GM21825 (cell line): ENCODE measurements around the gene RASSF4.

Experiments used
- ATAC-seq: cut with Tn5 transposase; IDR thresholded peaks from one replicate; pipeline ENCODE4 v1.9.1; 2021; ENCODE audit warnings: mild to moderate bottlenecking, moderate library complexity; ENCODE audit not compliant: unreplicated experiment

RASSF4 gene

GRCh38 chr10:44974082-44974627, 14.6 kb downstream of the RASSF4 start:
- ATAC-seq = no peak

- ATAC-seq = peak; percentile 68
These were observed 15.2 kb downstream of the RASSF4 start for GRCh38 chr10:44974628-44975430.

- no peak for ATAC-seq
These were observed 16.1 kb downstream of the RASSF4 start for GRCh38 chr10:44975431-44976331.

GRCh38 chr10:44976352-44977198, 17.0 kb downstream of the RASSF4 start:
- ATAC-seq = no peak

GRCh38 chr10:44977287-44978212, 17.9 kb downstream of the RASSF4 start:
- ATAC-seq = no peak

GRCh38 chr10:44978213-44978569, 18.6 kb downstream of the RASSF4 start:
- no peak for ATAC-seq

DNA sequence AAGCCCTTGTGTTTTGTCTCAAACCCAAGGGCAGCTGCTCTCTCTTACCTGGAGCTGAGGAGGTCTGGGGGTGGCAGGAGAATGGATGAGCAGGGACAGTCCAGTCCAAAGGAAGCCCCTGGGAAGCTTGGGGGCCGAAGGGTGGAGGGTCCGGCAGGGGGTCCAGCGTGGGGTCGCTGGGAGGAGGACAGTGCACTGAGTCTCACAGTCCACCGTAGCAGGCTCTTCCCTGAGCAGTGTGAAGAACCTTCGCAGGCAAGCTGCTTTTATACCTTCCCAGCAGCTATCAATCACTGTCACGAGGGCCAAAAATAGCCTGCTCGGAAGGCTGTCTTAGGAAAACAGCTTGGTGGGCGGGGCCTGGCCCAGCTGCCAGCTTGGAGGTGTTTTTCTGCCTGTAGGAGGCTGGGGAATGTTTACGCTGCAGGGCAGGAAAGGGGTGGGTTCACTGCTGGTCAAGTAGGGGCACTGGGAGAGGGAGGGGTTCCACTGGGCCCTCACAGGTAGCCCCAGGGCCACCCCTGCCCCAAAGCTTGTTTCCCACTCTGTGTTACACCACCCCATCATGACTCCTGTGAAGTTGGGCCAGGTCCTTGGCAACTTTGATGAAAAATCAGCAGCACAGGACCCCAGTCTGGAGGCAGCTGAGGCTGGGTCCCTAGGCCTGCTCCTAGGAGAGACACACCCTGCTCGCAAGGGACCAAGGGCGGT, 19.1 kb downstream of the RASSF4 start, which contains the start of gene DEPP1:
DEPP1 (minus strand) TSS at position 240 of the 711 bp plus-strand sequence. CDS start 779 bp downstream, outside the sequence.
- peak; percentile 31 for ATAC-seq

DNA sequence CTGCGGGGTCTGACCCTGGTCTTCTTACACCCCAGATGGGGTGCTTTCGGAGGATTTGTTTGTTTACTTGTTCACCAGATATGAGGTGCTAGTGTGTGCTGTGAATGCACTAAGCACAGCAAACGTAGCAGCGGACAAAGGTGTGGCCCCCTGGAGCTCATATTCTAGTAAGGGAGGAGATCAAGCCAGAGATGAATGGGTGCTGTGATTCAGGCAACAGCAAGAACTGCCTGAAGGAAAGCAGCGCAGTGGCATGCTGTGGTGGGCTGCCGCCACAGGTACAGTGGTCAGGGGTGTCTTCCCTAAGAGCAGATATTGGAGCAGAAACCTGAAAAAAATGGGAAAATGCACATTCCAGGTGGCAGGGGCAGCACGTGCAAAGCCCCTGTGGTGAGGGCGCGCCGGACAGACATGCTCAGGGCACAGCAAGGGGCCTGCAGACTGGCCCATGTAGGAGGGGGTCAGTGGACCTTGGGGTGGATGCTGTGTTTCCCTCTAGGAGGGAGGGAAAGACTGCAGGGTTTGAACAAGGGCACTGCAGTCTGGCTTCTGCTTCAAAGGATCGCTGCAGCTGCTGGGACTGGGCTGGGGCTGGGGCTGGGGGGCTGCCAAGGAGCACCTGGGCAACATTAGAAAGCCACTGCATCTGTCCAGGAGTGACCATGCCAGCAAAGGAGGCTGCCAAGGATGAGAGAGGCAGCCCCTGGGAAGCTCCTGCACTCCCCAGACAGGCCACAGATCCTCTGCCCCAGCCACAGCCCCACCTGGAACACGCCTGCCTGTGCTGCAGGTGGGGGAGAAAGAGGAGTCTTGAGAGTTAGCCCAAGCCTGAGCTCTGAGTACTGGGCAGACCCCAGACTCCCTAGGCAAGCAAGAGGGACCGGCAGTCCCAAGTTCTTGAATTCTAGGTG, 19.9 kb downstream of the RASSF4 start:
- ATAC-seq = no peak

DNA sequence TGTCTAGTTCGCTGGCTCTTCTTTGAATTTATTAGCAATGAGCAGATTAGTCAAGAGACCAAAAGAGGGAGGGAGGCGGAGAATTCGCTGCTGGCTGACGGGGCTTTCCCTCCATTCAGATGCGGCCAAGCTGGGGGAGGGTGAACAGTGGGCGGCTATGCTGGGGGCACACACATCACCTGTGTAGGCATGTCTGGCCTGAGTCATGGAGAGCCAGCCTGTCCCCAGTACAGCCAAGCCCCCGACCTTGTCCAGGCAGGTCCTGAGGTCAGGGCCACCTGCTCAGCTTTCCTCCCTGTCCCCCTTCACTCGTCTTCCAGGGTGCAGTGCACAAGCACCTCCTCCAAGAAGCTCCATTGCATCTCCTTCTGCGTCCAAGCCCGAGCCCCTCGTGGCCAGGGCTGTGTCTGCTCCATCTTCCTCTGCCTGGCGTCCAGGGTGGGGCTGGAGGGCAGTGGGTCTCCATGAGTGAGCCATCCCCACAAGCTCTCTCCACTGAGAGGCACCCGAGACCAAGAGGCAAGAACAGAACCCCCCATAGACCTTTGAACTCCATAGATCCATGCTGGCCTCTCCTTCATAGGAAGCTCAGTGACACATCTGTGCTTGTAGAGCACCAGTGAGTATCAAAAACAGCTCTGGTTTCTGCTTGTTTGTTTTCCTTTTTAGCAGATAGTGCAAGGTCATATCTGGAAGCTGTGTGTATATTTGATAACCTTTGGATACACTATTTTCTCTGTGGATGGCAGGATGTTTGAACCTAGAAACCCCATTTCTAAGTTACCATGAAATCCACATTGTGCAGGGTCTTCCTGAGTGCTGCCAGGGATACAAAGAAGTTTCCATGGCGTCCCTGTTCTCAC, 20.9 kb downstream of the RASSF4 start:
- ATAC-seq = no peak

DNA sequence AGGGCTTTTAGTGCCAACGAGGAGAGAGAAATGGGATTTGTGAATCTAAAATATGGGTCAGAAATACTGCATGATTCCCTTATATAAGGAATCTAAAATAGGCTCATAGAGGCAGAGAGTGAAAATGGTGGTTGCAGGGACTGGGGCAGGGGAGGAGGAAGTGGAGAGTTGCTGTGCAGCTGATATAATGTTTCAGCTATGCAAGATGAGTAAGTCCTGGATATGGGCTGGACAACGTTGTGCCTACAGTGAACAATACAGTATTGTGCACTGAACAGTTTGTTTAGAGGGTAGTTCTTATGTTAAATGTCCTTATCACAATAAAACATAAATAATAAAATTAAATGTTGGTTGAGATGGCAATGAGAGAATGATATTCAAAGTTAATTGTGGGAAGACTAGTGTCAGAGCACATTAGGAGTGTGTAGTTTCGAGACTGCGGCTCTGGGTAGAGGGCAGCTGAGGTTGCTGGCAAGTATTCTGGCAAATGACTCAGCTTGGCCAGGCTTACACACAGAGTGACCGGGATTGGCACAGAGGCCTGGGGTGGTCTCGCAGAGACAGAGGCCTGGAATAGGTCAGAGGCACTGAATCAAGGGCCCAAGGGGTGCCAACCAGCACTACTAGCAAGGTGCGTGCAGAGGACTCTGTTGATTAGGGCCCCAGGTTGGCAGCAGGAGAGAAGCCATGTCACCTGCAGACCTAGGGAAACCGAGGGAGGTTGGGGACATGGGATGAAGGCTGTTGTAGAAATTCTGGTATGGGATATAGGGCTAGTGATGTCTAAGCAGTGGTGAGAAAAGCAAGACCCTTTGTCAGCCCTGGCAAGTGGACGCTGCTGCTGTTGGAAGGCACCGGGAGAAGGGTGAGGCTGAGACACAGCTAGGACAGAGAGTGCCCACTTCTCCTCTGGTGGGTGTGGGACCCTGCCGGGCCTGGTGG, 21.8 kb downstream of the RASSF4 start:
- peak; percentile 39 for ATAC-seq

GRCh38 chr10:44982114-44982460, 22.5 kb downstream of the RASSF4 start:
- ATAC-seq = no peak

GRCh38 chr10:44982496-44982895, 22.9 kb downstream of the RASSF4 start:
- no peak for ATAC-seq

- ATAC-seq = no peak
These were observed 23.7 kb downstream of the RASSF4 start for GRCh38 chr10:44983066-44983894.

- ATAC-seq = no peak
These were observed 24.3 kb downstream of the RASSF4 start for GRCh38 chr10:44983895-44984278.

DNA sequence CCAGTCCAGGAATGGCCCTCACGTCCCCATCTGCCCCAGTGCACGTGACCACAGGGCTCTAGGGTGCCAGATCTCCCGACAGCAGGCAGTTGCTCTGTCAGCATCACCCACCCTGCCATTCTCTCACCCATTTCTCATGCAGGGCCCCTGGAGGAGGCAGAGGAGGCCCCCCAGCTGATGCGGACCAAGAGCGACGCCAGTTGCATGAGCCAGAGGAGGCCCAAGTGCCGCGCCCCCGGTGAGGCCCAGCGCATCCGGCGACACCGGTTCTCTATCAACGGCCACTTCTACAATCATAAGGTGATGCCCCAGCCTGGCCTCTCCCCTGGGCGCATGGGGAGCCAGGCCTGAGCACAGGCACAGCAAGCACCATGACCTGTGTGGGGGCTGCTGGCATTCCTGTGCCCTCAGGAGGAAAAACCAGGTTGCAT, 25.1 kb downstream of the RASSF4 start:
- ATAC-seq = no peak
